ENCODE measurements around the gene TBC1D17.
A peak's percentile ranks its signal among the peaks of the same experiment; 100 is the strongest.

TBC1D17 gene

DNA sequence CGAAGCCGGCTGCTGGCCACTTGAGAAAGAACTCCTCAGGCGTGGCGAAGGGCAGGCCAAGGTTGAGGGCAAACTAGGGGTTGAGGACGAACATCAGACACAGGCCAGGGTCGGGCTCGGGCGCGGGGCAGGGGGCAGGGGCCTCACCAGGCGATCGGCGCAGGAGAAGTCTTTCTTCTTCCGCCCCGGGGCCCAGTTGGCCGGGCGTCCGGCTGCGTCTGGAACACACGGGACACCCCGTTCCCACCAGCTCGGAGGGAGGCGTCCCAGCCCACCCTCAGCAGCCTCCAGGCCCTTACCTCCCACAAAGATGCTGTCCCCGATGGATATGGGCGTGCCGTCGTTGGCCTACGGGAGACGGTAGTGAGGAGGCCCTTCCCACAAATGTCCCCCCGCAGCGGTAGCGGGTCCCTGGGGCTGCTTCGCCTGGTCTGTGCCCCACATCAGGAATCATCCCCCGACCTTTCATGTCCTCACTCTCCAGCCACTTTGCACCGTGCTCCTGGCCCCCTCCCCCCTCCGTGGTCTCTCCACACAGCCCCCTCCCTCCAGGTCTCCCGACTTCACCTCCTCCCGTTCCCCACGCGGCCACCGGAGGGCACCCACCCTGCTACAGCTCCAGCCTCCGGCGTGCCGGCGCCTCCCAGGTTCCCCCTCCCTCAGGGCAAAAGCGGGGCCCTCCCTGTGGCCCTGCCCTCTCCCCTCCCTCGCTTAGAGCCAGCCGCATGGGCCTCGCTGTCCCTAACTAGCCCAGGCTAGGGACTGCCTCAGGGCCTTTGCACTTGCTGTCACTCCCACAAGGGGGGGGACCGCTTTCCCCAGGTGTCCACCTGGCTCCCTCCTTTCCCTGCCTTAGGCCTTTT, 14.9 kb upstream of the TBC1D17 start:
- DNase-seq, result no peak

GRCh38 chr19:49863254-49863934, 14.1 kb upstream of the TBC1D17 start:
- DNase-seq, result no peak

DNA sequence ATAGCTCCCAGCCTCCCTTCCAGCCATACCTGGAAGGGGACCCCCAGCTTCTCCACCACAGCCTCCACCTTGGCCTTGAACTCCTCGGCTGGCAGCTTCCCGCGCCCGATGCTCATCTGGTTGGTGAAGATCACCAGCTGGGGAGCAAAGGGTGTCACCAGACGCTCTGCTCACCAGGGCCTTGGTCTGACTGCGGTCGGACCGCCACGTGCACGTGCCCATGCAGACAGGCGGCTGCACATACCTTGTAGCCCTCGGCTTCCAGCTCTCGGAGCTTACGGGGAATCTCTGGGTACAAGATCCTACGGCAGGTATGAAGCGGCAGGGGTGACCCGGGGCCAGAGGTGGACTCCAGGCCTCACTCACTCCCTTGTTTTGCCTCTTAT, 13.6 kb upstream of the TBC1D17 start:
- no peak for DNase-seq

- DNase-seq, result no peak
Observed at GRCh38 chr19:49864890-49865289, 12.6 kb upstream of the TBC1D17 start.

- peak; percentile 96 for DNase-seq
Observed at GRCh38 chr19:49866933-49867782, 10.3 kb upstream of the TBC1D17 start, which contains the start of gene PNKP. PNKP (minus strand) TSS chr19:49867576; CDS start chr19:49867204, 372 bp downstream.

GRCh38 chr19:49869009-49869483, 8.5 kb upstream of the TBC1D17 start:
- DNase-seq, result no peak

DNA sequence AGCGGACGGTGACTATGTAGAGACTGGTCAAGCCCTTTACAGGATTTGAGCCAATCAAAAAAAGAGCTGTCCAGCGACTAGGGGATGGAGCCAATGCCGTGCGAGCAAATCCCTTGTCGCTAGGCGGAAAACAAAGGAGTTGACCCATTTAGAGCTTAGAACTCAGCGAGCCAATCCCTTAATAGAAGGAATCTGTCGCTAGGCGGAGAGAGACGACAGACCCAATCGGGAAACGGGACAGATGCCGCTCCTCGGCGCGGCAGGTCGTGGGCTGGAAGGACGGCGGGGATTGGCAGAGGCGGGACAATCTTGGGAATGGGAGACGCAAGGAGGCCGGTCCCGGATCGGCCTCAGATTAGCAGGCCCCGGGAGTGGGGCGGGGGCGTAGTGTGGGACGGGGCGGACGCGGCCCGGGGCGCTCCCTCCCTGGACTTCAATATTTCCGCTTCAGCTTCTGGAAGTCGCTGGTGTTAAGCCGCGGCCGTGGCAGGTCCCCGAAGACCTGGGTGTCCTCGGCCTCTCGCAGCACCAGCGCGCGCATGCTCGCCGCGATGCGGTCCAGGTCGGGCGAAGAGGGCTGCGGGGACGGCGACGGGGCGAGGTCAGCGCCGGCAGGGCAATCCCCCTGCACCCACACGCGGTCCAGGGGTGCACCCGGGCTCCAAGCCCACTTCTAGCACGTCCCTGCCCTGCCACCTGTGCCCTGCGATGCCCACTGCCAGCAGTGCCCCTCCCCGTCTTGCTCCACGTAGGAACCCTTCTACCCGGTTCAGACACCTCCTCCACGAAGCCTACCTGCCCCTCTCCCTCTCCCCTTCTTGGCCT, 7.8 kb upstream of the TBC1D17 start:
- DNase-seq, result peak; percentile 100

- DNase-seq, result no peak
Observed at GRCh38 chr19:49870309-49870901, 7.1 kb upstream of the TBC1D17 start.

DNA sequence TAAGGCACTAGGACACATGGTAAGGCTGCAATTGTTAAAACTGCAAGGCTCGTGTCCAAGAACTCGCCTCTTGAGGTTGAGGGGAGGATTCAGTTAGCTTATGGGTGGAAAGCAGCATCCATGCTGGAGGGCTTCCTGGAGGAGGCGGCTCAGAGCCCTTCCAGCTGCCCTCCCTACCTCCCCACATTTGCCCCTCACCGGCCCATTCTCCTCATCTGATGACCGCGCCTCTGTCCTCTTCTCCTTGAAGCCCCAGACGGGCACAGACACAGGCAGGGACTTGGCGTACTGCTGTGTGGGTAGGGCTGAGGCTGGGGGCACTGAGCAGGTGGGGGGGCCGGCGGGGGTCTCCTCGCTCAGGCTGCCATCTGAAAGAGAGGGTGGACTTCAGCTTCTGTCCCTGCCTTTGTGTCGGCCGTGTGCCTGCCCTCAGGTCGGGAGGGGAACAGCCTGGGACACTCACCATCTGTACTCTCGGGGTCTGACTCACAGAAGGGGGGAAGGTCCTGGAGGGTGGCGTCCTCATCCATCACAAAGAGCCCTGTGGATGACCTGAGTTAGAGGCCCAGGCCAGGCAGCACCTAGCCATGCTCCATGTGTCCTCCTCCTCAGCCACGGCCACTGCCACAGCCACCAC, 6.0 kb upstream of the TBC1D17 start:
- DNase-seq, result no peak

DNA sequence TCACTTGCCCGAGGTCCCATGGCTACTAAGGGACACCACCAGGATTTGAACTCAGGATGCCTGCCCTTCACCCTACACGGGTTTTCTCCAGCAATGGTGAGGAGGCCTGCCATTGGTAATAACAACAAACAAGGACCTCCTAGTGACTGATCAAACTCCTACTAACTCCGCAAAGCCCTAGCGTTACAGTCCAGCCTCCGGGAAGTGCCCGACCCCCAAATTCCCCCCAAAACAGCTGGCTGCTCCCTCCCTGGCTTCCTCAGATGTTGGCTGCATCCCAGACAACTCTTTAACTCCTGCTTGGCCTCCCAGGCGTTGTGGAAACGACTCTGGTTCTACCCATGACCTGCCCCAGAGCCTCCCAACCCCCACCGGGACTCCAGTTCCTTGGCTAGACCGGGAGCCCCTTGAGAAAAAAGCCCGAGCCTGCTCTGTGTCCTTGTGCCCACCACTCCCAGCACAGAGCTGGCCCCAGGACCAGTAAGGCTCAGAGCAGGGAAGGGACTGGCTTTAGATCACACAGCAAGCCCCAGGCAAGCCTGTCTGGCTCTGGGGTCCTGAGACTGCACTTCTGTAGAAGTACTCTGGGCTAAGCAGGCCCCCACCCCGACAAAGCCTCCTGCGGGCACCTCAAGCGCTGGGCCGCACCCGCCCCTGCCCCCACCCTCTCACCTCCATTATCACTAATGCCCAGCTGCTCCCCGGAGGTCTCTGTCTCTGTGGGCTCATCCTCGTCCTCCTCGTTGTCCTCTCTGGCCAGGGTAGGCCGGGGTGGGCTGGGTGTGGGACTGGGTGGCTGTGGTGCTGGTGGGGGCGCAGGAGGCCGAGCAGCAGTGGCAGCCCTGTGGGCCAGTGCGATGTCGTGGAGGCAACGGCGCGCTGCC, 5.0 kb upstream of the TBC1D17 start:
- no peak for DNase-seq

DNA sequence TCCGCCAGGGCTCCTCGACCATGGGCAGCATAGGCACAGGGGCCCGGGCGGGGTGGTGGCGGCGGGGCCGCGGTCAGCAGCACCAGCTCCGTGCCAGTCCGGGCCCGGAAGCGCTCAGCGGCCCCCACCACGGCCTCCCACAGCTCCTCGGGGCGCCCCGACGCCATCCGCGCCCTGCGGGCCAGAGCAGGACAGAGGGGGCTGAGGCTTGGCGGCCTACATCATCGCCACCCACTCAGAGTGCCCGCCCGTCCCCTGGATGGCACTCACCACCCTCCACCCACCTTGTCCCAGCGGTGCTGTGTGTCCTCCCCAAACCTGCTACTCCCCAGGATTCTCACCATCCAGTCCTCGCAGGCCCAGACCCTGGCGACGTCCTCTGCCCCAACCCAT, 4.4 kb upstream of the TBC1D17 start:
- no peak for DNase-seq

DNA sequence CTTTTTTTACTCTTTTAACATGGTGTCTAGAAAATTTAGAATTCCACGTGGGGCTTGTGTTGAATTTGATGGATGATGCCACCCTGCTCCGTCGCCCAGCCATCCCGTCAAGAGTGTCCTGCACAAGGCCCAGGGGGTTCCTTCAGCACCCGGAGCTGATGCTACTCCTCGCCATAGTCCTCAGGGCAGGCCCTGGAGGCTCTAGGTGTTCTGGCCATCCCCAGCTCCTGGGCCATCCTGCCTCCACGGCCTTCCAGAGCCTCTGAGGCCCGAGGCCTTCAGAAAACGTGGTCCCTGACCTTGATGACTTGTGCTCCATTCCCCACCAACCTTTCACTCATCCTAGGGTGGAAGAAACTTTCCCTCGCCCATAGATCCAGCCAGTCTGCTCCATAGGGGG, 3.7 kb upstream of the TBC1D17 start:
- no peak for DNase-seq

- DNase-seq, result no peak
Observed at GRCh38 chr19:49874503-49875157, 2.9 kb upstream of the TBC1D17 start.

DNA sequence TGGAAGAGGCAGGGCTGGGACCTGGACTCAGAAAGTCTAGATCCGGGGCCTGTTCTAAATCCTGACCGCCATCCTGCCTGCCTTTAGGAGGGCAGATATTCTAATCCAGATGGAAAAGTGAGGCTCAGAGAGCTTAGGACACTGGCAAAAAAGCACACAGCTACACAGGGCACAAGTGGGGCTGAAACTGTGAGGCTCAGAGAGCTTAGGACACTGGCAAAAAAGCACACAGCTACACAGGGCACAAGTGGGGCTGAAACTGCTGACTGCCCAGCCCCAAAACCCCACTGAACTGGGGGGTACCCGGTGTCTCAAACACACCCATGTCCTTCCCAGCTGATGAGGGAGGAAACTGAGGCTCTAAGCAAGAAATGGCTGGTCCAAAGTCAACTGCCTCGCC, 2.3 kb upstream of the TBC1D17 start:
- no peak for DNase-seq

DNA sequence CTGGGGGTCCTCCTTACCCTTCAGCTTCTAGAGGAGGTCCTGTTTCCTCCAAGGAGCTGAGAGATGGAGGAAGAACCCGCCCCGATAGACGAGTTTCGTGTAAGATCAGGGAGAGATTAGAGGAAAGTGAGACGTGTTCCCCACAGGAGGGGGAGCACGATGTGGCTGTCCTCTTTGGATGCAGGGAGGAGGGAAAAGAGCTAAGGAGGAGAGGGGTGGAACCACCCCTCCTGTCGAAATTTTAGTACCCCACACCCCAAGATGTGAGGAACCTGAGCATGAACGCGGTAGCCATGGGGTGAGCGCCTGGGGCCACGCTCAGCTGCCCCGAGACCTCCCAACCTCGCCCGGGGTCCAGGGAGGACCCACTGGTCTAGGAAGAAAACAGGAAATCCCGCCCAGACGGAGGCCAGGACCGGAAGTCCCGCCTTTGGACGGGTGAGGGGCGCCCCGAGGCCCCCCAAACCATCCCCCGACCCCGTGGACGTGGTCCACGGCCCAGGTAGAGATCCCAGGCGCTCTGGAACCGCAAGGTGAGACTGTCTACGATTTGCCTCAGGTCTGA, 1.6 kb upstream of the TBC1D17 start:
- peak; percentile 72 for DNase-seq

DNA sequence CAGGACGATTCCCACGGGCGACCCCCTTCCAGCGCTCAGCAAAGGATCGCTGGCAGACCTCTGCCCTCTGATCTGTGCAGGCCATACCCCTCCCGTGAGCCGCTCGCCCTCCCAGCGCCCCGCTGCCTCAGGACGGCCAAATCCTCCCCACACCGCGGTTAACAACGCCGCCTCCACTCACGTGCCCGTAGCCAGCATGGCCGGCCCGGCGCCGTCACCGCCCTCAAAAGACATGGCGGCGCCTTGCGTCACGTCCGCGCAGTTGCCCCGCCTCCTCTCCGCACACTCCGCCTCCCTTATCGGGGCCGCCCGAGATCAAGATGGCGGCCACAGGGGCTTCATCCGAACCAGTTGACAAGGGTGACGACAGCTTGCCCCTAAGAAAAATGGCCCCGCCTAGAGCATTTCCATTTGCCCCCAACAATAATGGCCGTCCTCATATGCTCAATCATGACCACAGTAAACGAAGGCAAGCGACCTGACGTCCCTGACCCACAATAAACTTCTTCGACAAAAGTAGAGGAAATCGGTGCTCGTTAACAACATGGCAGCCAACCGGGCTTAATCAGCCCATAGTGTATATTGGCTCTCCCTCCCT, 981 bp upstream of the TBC1D17 start:
- peak; percentile 100 for DNase-seq

GRCh38 chr19:49877879-49878743, 609 bp downstream of the TBC1D17 start:
- peak; percentile 98 for DNase-seq

GRCh38 chr19:49878744-49879070, 1.2 kb downstream of the TBC1D17 start:
- DNase-seq, result no peak
